Renal cortical epithelial cell (primary cell): ENCODE data around the gene HECTD2. TPM values are rescaled to one million over a fixed set of nuclear protein-coding genes. Genes with fewer than 3 reads are reported as not detected.

ENCODE experiments used
- DNase-seq: peaks from one replicate; pipeline ENCODE4 v3.0.0-alpha.2; 2011; ENCODE audit warnings: low read depth
- total RNA-seq: library from RNA; depleted of rRNA; stranded (reverse); fragments of >200 nt; gene quantifications from 2 replicates; pipeline ENCODE4 v1.2.3, GENCODE V29; 2014

Gene HECTD2
- total RNA-seq, 1 donor from 2014 or later: 11.7 TPM

GRCh38 chr10:91536733-91537132, 126.6 kb downstream of the HECTD2 start:
- no peak for DNase-seq

- no peak for DNase-seq
These were observed 127.7 kb downstream of the HECTD2 start for GRCh38 chr10:91537614-91538383.

GRCh38 chr10:91539930-91540329, 129.8 kb downstream of the HECTD2 start:
- no peak for DNase-seq

DNA sequence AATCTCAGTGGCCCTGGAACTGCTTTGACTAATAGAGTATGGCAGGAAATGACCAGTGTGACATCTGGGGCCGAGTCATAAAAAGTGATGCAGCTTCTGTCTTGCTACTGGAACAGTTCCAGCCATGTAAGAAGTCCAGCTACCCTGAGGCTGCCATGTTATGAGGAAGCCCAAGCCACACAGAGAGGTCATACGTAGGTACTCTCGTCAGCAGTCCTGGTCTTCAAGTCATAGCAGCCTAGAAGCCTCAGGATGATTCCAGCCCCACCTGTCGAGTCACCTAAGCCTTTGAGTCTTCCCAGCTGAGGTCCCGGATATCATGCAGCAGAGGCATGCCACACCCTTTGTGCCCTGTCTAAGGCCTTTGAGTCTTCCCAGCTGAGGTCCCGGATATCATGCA, 130.6 kb downstream of the HECTD2 start:
- no peak for DNase-seq

DNA sequence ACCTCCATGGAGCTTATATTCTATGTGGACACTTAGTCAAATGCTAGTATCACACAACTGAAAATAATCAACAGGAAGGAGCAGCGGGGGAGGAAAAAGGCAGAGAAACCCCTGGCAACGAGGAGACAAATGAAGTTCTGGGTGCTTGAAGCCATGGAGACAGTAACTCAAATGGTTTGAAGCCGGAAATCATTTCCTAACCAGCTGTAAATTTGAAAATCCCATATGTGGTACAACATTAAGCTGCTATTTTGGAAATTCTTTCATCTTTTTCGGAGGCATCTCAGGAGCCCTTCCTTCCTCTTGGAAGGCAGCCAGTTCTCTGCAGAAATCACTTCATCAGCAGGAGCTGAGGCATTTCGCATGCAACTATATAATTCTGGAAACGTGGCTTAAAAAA, 131.3 kb downstream of the HECTD2 start:
- no peak for DNase-seq

GRCh38 chr10:91545384-91545783, 135.2 kb downstream of the HECTD2 start:
- no peak for DNase-seq

- DNase-seq: no peak
These were observed 135.7 kb downstream of the HECTD2 start for GRCh38 chr10:91545838-91546237.

GRCh38 chr10:91549262-91549661, 139.1 kb downstream of the HECTD2 start:
- no peak for DNase-seq

DNA sequence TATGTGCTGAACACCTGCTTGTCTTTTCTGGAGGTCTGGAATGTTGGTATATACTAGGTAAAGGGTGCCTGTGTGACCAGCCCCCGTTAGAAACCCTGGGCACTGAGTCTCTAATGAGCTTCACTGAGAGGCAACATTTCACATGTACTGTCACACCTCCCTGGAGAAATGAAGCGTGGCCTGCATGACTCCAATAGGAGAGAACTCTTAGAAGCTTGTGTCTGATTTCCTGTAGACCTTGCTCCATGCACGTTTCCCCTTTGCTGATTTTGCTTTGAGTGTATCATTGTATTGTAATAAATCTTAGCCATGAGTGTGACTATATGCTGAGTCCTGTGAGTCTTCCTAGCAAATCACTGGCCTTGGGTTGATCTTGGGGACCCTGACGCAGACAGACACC, 139.9 kb downstream of the HECTD2 start:
- no peak for DNase-seq

GRCh38 chr10:91551856-91552255, 141.7 kb downstream of the HECTD2 start:
- peak; percentile 57 for DNase-seq

DNA sequence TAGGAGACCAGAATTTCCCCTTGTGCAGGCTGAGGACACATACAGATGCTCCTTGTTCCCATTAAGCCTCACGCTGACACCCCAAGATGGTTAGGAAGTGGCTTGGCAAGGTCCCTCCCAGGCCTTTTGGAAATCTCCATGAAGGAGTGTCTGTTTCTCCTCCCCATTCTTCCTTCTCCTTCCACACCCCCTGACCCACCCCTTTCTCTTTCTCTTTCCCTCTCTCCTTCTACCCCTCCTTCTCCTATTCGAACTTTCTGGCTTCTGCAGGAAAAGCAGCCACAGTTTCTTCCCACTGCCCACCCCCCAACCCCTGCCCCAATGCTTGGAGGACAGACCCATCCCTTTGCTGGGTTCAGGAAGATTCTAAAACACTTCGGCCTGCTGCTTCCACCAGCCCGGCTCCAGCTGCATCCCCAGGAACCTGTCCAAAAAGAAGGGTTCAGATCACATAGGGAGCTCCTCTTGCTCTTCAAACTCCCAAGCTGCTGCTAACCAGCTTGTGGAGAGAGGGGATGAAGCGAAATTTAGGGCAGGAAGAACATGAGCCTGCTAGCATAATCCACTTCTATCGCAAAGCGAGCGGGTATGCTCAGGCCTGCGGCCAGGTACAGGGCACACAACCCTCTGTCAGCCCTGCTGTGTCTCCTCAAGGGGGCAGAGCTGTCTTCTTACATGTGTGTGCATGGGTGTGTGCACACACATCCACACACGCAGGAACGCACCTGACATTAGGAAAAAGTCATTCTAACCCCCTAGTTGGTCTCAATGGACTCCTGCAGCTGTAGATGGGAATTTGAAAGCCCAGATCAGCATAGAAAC, 142.3 kb downstream of the HECTD2 start:
- no peak for DNase-seq

DNA sequence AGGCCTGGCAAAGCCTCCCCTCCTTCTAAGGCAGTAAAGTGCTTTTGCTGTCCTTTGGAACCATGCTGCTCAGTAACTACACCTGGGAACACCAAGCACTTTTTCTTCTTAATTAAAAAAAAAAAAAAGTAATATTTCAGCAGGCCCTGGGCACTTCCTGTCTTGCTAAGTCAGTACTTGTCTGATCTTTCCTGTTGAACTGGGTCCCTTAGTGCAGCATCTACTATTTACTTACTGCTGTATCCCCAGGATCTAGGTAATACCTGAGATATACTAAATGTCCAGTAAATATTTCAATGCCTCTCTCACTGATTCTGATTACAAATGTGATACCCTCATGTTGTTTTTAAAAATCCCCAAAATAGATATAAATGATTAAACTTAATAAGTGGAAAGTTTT, 145.3 kb downstream of the HECTD2 start:
- no peak for DNase-seq

GRCh38 chr10:91556691-91557566, 146.8 kb downstream of the HECTD2 start:
- peak; percentile 49 for DNase-seq

GRCh38 chr10:91557651-91558111, 147.5 kb downstream of the HECTD2 start:
- DNase-seq: no peak

DNA sequence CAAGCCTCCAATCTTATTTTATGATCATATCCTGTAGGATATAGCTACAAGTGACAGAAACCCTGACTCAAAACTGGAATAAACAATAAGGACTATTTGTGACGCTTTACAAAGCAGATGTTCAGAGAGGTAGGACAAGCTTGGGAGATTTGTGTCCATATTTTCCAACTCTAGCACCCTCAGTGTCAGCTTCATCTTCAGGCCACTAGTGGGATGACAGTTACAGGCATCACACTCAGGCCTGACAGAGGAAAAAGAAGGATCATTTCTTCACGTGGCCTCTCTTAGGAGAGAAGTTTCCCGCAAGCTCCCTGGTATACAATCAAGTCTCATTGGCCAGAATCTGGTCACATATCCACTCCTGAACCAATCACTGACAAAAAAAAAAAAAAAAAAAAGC, 148.3 kb downstream of the HECTD2 start:
- no peak for DNase-seq

GRCh38 chr10:91559169-91559568, 149.0 kb downstream of the HECTD2 start:
- DNase-seq: no peak

DNA sequence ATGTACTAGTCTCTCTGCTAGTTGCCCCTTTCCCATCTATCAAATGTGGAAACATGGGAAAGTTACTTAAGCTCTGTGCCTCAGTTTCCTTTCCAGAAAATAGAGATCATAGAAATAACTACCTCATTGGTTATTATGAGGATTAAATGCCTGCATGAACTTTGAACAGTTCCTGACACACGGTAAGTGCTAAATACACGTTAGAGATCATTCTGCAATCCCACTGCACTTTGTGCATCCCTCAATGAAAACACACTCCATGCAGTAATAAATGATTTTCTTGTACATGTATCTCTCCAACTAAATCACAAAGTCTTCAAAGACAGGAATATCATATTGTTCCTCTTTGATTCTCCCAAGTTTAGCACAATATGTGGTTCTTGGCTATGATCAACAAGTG, 149.6 kb downstream of the HECTD2 start:
- DNase-seq: no peak

DNA sequence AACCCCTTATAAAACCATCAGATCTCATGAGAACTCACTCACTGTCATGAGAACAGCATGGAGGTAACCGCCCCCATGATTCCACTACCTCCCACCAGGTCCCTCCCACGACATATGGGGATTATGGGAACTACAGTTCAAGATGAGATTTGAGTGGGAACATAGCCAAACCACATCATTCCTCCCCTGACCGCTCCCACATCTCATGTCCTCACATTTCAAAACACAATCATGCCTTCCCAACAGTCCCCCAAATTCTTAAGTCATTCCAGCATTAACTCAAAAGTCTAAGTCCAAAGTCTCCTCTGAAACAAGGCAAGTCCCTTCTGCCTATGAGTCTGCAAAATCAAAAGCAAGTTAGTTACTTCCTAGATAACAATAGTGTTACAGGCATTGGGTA, 150.7 kb downstream of the HECTD2 start:
- DNase-seq: peak; percentile 66

DNA sequence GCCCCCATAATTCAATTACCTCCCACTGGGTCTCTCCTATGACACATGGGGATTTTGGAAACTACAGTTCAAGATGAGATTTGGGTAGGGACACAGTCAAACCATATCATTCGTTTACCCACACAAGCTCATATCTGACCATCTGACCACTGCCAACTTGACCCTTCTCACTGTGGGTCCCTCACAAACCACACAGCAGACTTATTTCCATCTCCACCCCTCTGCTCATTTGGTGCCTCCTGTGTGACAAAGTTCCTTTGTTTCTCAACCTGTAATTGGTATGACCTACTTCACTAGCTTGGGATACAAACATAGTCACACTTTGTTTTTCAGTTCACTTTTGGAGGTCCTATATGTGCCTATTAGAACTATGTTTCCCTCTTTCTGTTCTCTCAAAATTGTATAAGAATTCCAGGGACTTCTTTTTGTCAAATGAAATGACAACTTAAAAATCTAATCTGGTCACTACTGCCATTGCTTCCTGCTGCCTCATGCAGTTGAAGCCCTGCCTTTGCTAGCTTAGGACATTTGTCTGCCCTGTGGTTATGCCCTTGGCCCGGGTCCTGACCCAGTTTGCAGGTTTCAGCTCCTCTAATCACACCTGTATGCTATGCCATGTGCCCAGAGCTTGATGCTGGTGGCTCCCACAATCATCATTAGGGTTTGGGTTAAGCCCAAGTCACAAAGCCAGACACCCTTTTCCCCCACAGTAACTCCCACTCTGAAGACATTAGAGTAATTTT, 152.9 kb downstream of the HECTD2 start:
- DNase-seq: no peak

GRCh38 chr10:91564026-91564425, 153.9 kb downstream of the HECTD2 start:
- DNase-seq: no peak
